GM12874 (cell line): ENCODE results near the gene RALB.

Source experiments
- TF ChIP-seq, protein P1 (sequence below): IDR thresholded peaks from 2 replicates; pipeline ENCODE4 v1.5.1; 2011; ENCODE audit warnings: low read depth, mild to moderate bottlenecking, control low read depth, low read length, moderate library complexity; ENCODE audit not compliant: insufficient read depth

RALB gene

DNA sequence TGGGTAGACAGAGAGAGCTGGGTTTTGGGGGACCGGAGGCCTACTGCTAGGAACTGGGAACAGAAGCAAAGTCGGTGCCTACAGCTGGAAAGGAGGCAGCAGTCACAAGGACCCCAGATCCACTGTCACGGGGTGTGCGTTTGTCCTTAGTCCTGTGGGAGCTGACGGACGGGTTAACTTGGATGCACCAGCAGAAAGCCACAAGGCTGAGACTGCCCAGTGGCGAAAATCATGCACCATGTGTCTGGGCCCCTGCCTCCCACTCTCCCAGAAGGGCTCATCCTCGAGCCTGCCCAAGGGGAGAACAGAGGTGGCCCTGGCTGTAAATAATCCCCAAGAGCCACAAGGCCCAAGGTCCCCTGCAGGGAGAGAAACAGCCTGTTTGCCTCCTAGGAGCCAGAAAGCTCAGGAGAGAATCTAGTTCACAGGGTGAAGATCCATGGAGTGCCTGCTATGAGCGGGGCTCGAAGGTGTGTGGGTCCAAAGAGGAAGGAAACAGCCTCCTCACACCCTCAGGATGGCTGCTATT, 11.7 kb upstream of the RALB start:
- TF ChIP-seq, protein P1, sequence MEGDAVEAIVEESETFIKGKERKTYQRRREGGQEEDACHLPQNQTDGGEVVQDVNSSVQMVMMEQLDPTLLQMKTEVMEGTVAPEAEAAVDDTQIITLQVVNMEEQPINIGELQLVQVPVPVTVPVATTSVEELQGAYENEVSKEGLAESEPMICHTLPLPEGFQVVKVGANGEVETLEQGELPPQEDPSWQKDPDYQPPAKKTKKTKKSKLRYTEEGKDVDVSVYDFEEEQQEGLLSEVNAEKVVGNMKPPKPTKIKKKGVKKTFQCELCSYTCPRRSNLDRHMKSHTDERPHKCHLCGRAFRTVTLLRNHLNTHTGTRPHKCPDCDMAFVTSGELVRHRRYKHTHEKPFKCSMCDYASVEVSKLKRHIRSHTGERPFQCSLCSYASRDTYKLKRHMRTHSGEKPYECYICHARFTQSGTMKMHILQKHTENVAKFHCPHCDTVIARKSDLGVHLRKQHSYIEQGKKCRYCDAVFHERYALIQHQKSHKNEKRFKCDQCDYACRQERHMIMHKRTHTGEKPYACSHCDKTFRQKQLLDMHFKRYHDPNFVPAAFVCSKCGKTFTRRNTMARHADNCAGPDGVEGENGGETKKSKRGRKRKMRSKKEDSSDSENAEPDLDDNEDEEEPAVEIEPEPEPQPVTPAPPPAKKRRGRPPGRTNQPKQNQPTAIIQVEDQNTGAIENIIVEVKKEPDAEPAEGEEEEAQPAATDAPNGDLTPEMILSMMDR: no peak

DNA sequence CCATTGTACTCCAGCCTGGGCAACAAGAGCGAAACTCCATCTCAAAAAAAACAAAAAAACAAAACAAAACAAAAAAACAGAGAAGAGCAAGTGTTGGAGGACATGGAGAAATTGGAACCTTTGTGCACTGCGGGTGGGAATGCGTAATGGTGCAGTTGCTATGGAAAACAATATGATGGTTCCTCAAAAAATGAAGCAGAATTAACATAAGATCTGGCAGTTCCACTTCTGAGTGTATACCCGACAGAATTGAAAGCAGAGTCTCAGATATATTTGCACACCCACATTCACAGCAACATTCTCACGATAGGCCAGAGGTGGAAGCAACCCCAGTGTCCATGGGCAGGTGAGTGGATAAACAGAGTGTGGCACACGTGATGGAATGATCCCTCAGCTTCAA, 11.0 kb upstream of the RALB start:
- TF ChIP-seq, protein P1: no peak

DNA sequence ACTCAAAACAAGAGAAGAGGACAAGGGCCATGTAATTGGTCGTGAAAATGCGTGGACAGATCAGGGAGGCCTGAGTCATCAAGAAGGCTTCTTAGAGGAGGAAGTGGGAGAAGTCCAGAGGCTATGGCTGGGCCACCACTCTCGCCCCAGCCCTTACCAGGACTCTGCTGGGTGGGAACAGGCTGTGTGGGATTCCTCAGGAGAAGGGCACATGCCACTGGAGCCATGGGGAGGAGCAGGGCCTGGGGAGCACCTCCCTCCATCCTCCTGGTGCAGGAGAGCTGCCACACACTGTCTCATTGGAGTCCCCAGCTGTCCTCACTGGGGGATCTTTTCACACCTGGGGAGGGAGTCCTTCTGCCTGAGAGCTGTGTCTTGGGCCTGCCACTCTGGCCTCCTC, 9.4 kb upstream of the RALB start:
- TF ChIP-seq, protein P1: no peak

DNA sequence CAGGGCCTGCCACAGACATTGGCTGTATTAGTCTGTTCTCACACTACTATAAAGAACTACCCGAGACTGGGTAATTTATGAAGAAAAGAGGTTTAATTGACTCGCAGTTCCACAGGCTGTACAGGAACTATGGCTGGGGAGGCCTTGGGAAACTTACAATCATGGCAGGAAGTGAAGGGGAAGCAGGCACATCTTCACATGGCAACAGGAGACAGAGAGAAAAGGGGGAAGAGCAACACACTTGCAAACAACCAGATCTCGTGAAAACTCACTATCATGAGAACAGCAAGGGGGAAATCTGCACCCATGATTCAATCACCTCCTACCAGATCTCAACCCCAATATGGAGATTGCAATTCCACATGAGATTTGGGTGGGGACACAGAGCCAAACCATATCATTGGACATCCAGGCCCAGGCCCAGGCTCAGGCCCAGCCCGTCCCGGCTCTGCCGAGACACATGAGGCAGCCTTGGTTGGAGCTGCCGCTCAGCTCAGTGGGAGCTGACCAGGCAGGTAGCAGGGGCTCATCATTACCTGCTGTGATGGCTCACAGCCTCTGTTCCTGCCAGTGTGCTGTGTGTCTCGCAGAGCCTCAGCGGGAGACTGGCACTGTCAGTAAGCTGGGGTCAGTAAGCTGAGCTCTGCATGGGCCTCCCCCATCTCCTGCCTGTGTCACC, 8.6 kb upstream of the RALB start:
- TF ChIP-seq, protein P1: no peak

DNA sequence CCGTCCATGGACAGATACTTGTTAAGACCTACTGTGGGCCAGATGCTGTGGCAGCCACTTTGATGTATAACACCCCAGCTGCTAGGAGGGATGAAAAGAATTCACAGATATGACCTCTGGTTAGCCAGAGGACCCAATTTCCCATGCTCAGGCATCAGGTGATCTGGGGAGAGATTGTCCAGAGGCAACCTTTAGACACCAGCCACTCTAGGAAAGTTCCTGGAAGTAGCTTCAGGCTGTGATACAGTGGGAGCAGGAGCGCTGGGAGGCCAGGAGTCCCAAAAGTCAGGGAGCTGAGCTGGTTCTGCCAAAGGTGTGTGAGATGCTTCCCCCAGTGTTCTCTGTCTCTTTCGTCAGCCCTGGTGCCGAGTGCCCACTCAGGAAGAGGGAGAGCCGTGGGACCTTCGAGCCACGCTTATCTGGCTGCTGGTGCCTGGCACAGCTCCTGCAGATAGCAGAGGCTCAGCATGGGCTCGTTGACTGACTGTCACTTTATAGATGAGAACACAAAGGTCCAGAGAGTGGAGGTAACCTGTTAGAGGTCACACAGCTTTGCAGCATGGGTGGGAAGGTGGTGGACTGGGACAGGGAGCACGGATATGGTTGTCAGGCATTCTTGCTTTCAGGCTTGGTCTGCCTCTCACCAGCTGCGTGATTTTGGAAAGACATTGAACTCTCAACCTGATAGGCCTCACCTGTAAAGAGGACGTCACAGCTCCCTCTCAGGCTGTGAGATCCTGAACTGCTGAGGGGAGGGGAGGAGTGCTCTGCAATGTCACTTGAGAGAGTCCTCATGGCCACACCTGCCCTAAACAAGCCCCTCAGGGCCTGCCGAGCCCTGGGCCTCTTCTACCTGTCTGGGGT, 7.8 kb upstream of the RALB start:
- TF ChIP-seq, protein P1: no peak

DNA sequence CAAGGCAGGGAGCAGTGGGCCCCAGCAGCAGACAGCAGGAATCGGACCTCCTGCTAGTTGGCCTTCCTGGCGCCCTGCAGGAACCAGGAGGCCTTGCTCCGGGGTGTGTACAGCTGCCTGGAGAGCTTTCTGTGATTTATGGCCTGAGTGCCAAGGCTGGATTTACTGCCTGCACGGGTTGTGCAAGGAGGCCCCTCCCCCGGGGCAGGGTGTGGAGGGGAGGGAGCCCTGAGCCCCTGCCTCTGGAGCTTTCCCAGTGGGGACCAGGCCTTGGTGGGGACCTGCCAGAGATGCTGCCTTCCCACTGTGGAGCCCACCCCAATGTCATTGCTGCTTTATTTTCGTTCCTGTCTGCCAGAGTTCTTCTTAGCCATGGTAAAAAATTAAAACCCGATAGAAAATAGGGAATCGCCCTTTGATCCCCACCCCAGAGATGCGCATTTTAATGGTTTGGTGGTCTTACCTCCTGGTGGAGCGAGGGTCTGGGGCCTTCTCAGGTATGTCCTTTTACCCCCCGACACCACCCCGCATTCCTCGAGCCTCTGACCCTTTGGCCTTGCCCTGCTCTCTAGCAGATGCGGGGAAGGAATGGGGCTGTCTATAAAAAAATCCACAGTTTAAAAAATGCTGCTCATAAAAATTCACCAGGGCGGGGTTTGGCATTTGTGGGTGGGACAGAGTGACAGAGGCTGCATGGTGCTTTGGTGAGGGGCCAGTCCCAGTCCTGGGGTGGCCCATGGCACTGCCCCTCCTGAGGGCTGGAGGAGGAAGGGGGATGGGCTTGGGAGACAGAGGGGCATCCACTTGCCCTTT, 6.9 kb upstream of the RALB start:
- TF ChIP-seq, protein P1: no peak
